ENCODE measurements around the gene GNG12. TPM values are rescaled to one million over a fixed set of nuclear protein-coding genes. Genes with fewer than 3 reads are reported as not detected.

GNG12 gene
- polyA plus RNA-seq, 2 donors, result 21.8 to 38.8 TPM

DNA sequence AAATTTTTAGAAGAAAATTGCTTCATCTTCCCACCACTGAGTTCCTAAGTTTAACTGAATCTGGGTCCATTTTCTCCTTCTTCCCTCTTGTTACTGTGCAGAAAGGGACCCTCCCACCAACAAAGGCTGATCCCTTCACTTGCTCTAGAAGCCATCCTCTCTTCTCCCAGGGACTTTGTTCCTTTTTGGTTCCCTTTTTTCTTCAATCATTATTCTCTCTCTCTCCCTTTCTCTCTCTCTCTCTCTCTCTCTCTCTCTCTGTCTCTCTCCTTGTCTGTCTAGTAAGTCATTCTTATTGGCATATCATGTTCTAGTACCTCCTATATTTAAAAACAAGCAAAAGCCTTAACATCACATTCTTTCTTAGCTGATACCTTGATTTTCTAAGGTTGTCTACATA, 180.0 kb downstream of the GNG12 start:
- Histone ChIP-seq H3K36me3 (ENCODE audit: control insufficient read depth in 2 of 2, insufficient read depth in 2 of 2, low read length in 1 of 2) (no peaks in the 10 kb centered on the region), H3K9me3 (ENCODE audit: control insufficient read depth in 2 of 2, insufficient read depth in 1 of 2, low read depth in 1 of 2, low read length in 1 of 2) (no peaks in the 10 kb centered on the region), H3K27me3 (ENCODE audit: control insufficient read depth in 1 of 2, insufficient read depth in 2 of 2, low read length in 2 of 2) (no peaks in the 10 kb centered on the region), H3K4me3 (ENCODE audit: low read depth in 1 of 2, low read length in 2 of 2) (no peak overlapping the region), H3K27ac (ENCODE audit: low read depth in 2 of 2, low read length in 1 of 2) (no peak overlapping the region), H3K4me1 (ENCODE audit: control insufficient read depth in 2 of 2, insufficient read depth in 2 of 2, low read length in 1 of 2) (no peaks in the 10 kb centered on the region)

DNA sequence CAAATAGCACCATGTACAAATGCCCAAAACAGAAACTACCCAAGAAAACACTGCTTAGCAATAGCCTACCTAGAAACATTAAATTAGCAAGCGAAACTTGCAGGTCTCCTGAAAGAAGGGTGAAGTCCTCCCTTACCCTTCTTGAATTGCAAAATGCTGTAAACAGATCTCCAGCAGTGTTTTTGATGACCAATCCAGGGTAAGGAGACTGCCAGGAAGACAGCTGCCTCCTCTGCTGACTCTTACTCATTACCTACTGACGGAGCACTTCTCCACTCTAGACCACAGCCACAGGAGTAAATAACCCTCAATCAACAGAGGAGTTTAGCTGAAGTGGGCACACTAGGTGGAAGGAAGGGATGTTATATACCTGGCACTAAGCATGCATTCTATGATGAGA, 180.5 kb downstream of the GNG12 start:
- H3K27me3 ChIP-seq (ENCODE audit: control insufficient read depth in 1 of 2, insufficient read depth in 2 of 2, low read length in 2 of 2), result no peaks in the 10 kb centered on the region
- no peaks in the 10 kb centered on the region for H3K4me1 ChIP-seq (ENCODE audit: control insufficient read depth in 2 of 2, insufficient read depth in 2 of 2, low read length in 1 of 2)
- WGBS, 2 donors, result 72 to 76% methylated on average over 2 of the region's 2 CpGs
- no peaks in the 10 kb centered on the region for H3K9me3 ChIP-seq (ENCODE audit: control insufficient read depth in 2 of 2, insufficient read depth in 1 of 2, low read depth in 1 of 2, low read length in 1 of 2)
- no peaks in the 10 kb centered on the region for H3K36me3 ChIP-seq (ENCODE audit: control insufficient read depth in 2 of 2, insufficient read depth in 2 of 2, low read length in 1 of 2)
- H3K4me3 ChIP-seq (ENCODE audit: low read depth in 1 of 2, low read length in 2 of 2), result no peak overlapping the region
- no peak overlapping the region for H3K27ac ChIP-seq (ENCODE audit: low read depth in 2 of 2, low read length in 1 of 2)

Other genes starting within 250 kb of the GNG12 start
- 10 to 100 TPM; 32.7 to 56.7 TPM for gene GADD45A, start 148.3 kb downstream of the GNG12 start, polyA plus RNA-seq
- gene DIRAS3, start 217.2 kb upstream of the GNG12 start, polyA plus RNA-seq, result 1 to 10 TPM; 1.6 to 2.7 TPM

Data from esophagus (tissue), 2 donors.